ENCODE data around the gene RTN1.
"Not testable (repeated sequence)": the region's sequence is repeated elsewhere in the genome, so short reads cannot be mapped to it uniquely, and the experiment has no call there.

RTN1 gene

GRCh38 chr14:59688224-59689170 is 182.1 kb downstream of the RTN1 start:
- no peaks in the 10 kb centered on the region for H3K36me3 ChIP-seq (ENCODE audit: insufficient read depth, low read depth, low read length)
- H3K4me3 ChIP-seq (ENCODE audit: low read length), result no peak overlapping the region
- H3K27me3 ChIP-seq (ENCODE audit: insufficient read depth, low read length), result no peaks in the 10 kb centered on the region
- H3K27ac ChIP-seq (ENCODE audit: low read length), result no peak overlapping the region
- no peak overlapping the region for H3K9ac ChIP-seq (ENCODE audit: low read depth, low read length)
- peaks cover 5% of the 10 kb centered on the region; the same call in 1 of the 2 replicates for H3K4me1 ChIP-seq (ENCODE audit: insufficient read depth, low read length)
- H3K9me3 ChIP-seq (ENCODE audit: insufficient read depth, low read depth, low read length), result no peaks in the 10 kb centered on the region; the same call in 1 of the 2 replicates

- Histone ChIP-seq H3K4me1 (ENCODE audit: insufficient read depth, low read length) (peaks cover 6% of the 10 kb centered on the region; the same call in 1 of the 2 replicates), H3K27me3 (ENCODE audit: insufficient read depth, low read length) (no peaks in the 10 kb centered on the region)
Observed at GRCh38 chr14:59687663-59688062, 182.9 kb downstream of the RTN1 start.

GRCh38 chr14:59679872-59680271 is 190.7 kb downstream of the RTN1 start:
- Histone ChIP-seq H3K9me3 (ENCODE audit: insufficient read depth, low read depth, low read length) (no peaks in the 10 kb centered on the region), H3K9ac (ENCODE audit: low read depth, low read length) (no peak overlapping the region), H3K4me3 (ENCODE audit: low read length) (no peak overlapping the region), H3K4me1 (ENCODE audit: insufficient read depth, low read length) (peaks cover 6% of the 10 kb centered on the region; the same call in 1 of the 2 replicates), H3K27ac (ENCODE audit: low read length) (no peak overlapping the region), H3K36me3 (ENCODE audit: insufficient read depth, low read depth, low read length) (no peaks in the 10 kb centered on the region), H3K27me3 (ENCODE audit: insufficient read depth, low read length) (no peaks in the 10 kb centered on the region)

More at GRCh38 chr14:59687663-59688062, 182.9 kb downstream of the RTN1 start:
- Histone ChIP-seq H3K27ac (ENCODE audit: low read length) (no peak overlapping the region), H3K4me3 (ENCODE audit: low read length) (no peak overlapping the region), H3K9me3 (ENCODE audit: insufficient read depth, low read depth, low read length) (no peaks in the 10 kb centered on the region; the same call in 1 of the 2 replicates), H3K36me3 (ENCODE audit: insufficient read depth, low read depth, low read length) (no peaks in the 10 kb centered on the region), H3K9ac (ENCODE audit: low read depth, low read length) (no peak overlapping the region)

- Histone ChIP-seq H3K4me1 (ENCODE audit: insufficient read depth, low read length) (no peaks in the 10 kb centered on the region; the same call in 1 of the 2 replicates), H3K27ac (ENCODE audit: low read length) (no peak overlapping the region), H3K27me3 (ENCODE audit: insufficient read depth, low read length) (no peaks in the 10 kb centered on the region), H3K9ac (ENCODE audit: low read depth, low read length) (no peak overlapping the region), H3K4me3 (ENCODE audit: low read length) (no peak overlapping the region), H3K36me3 (ENCODE audit: insufficient read depth, low read depth, low read length) (no peaks in the 10 kb centered on the region), H3K9me3 (ENCODE audit: insufficient read depth, low read depth, low read length) (no peaks in the 10 kb centered on the region)
Observed at GRCh38 chr14:59678352-59678751, 192.2 kb downstream of the RTN1 start.

GRCh38 chr14:59677771-59678231 is 192.8 kb downstream of the RTN1 start:
- H3K27me3 ChIP-seq (ENCODE audit: insufficient read depth, low read length), result no peaks in the 10 kb centered on the region
- H3K9ac ChIP-seq (ENCODE audit: low read depth, low read length), result no peak overlapping the region
- no peak overlapping the region for H3K4me3 ChIP-seq (ENCODE audit: low read length)
- H3K9me3 ChIP-seq (ENCODE audit: insufficient read depth, low read depth, low read length), result no peaks in the 10 kb centered on the region
- no peaks in the 10 kb centered on the region for H3K4me1 ChIP-seq (ENCODE audit: insufficient read depth, low read length)
- H3K36me3 ChIP-seq (ENCODE audit: insufficient read depth, low read depth, low read length), result no peaks in the 10 kb centered on the region
- H3K27ac ChIP-seq (ENCODE audit: low read length), result no peak overlapping the region

GRCh38 chr14:59675394-59675793 is 195.2 kb downstream of the RTN1 start:
- Histone ChIP-seq H3K4me3 (ENCODE audit: low read length) (no peak overlapping the region), H3K27ac (ENCODE audit: low read length) (no peak overlapping the region), H3K4me1 (ENCODE audit: insufficient read depth, low read length) (no peaks in the 10 kb centered on the region), H3K27me3 (ENCODE audit: insufficient read depth, low read length) (no peaks in the 10 kb centered on the region), H3K9me3 (ENCODE audit: insufficient read depth, low read depth, low read length) (no peaks in the 10 kb centered on the region), H3K36me3 (ENCODE audit: insufficient read depth, low read depth, low read length) (no peaks in the 10 kb centered on the region), H3K9ac (ENCODE audit: low read depth, low read length) (no peak overlapping the region)

GRCh38 chr14:59664741-59665140 is 205.8 kb downstream of the RTN1 start:
- no peak overlapping the region for H3K27ac ChIP-seq (ENCODE audit: low read length)
- no peaks in the 10 kb centered on the region for H3K36me3 ChIP-seq (ENCODE audit: insufficient read depth, low read depth, low read length)
- H3K4me1 ChIP-seq (ENCODE audit: insufficient read depth, low read length), result no peaks in the 10 kb centered on the region
- H3K9ac ChIP-seq (ENCODE audit: low read depth, low read length), result no peak overlapping the region
- H3K27me3 ChIP-seq (ENCODE audit: insufficient read depth, low read length), result no peaks in the 10 kb centered on the region
- H3K9me3 ChIP-seq (ENCODE audit: insufficient read depth, low read depth, low read length), result peaks cover 4% of the 10 kb centered on the region; the same call in 1 of the 2 replicates
- H3K4me3 ChIP-seq (ENCODE audit: low read length), result no peak overlapping the region

GRCh38 chr14:59657769-59658168 is 212.8 kb downstream of the RTN1 start:
- no peak overlapping the region for H3K9ac ChIP-seq (ENCODE audit: low read depth, low read length)
- H3K27ac ChIP-seq (ENCODE audit: low read length), result no peak overlapping the region
- H3K4me1 ChIP-seq (ENCODE audit: insufficient read depth, low read length), result no peaks in the 10 kb centered on the region
- H3K27me3 ChIP-seq (ENCODE audit: insufficient read depth, low read length), result no peaks in the 10 kb centered on the region
- no peaks in the 10 kb centered on the region for H3K36me3 ChIP-seq (ENCODE audit: insufficient read depth, low read depth, low read length)
- H3K4me3 ChIP-seq (ENCODE audit: low read length), result no peak overlapping the region
- H3K9me3 ChIP-seq (ENCODE audit: insufficient read depth, low read depth, low read length), result no peaks in the 10 kb centered on the region

- no peaks in the 10 kb centered on the region for H3K4me1 ChIP-seq (ENCODE audit: insufficient read depth, low read length)
Observed at GRCh38 chr14:59656473-59656872, 214.1 kb downstream of the RTN1 start.

GRCh38 chr14:59654131-59654530 is 216.4 kb downstream of the RTN1 start:
- not testable (repeated sequence) for H3K27ac ChIP-seq (ENCODE audit: low read length); H3K9me3 ChIP-seq (ENCODE audit: insufficient read depth, low read depth, low read length); H3K4me1 ChIP-seq (ENCODE audit: insufficient read depth, low read length); H3K4me3 ChIP-seq (ENCODE audit: low read length); H3K27me3 ChIP-seq (ENCODE audit: insufficient read depth, low read length); H3K36me3 ChIP-seq (ENCODE audit: insufficient read depth, low read depth, low read length); H3K9ac ChIP-seq (ENCODE audit: low read depth, low read length)

More at GRCh38 chr14:59656473-59656872, 214.1 kb downstream of the RTN1 start:
- Histone ChIP-seq H3K36me3 (ENCODE audit: insufficient read depth, low read depth, low read length) (no peaks in the 10 kb centered on the region), H3K9ac (ENCODE audit: low read depth, low read length) (no peak overlapping the region), H3K9me3 (ENCODE audit: insufficient read depth, low read depth, low read length) (no peaks in the 10 kb centered on the region), H3K27ac (ENCODE audit: low read length) (no peak overlapping the region), H3K4me3 (ENCODE audit: low read length) (no peak overlapping the region), H3K27me3 (ENCODE audit: insufficient read depth, low read length) (no peaks in the 10 kb centered on the region)

GRCh38 chr14:59646832-59647231 is 223.7 kb downstream of the RTN1 start:
- not testable (repeated sequence) for H3K27ac ChIP-seq (ENCODE audit: low read length); H3K4me3 ChIP-seq (ENCODE audit: low read length); H3K36me3 ChIP-seq (ENCODE audit: insufficient read depth, low read depth, low read length); H3K27me3 ChIP-seq (ENCODE audit: insufficient read depth, low read length); H3K4me1 ChIP-seq (ENCODE audit: insufficient read depth, low read length); H3K9ac ChIP-seq (ENCODE audit: low read depth, low read length)
- peaks cover 31% of the 10 kb centered on the region for H3K9me3 ChIP-seq (ENCODE audit: insufficient read depth, low read depth, low read length)

GRCh38 chr14:59638885-59639284 is 231.7 kb downstream of the RTN1 start:
- H3K27me3 ChIP-seq (ENCODE audit: insufficient read depth, low read length), result no peaks in the 10 kb centered on the region
- H3K4me1 ChIP-seq (ENCODE audit: insufficient read depth, low read length), result no peaks in the 10 kb centered on the region
- no peaks in the 10 kb centered on the region for H3K36me3 ChIP-seq (ENCODE audit: insufficient read depth, low read depth, low read length)
- no peak overlapping the region for H3K27ac ChIP-seq (ENCODE audit: low read length)
- H3K9me3 ChIP-seq (ENCODE audit: insufficient read depth, low read depth, low read length), result peaks cover 14% of the 10 kb centered on the region; the same call in 1 of the 2 replicates
- no peak overlapping the region for H3K4me3 ChIP-seq (ENCODE audit: low read length)
- no peak overlapping the region for H3K9ac ChIP-seq (ENCODE audit: low read depth, low read length)

All from iPS-20b (cell line).